Esophagus squamous epithelium (tissue), 5 donors: ENCODE results near the gene EPHA3. TPM values are rescaled to one million over a fixed set of nuclear protein-coding genes. Genes with fewer than 3 reads are reported as not detected.

ENCODE experiments used
- DNase-seq: peaks from one replicate; lab custom pipeline; 2025; lab: John Stamatoyannopoulos, UW
- H3K27ac ChIP-seq, 4 donors: fragments of 200-600 bp; sonication (generic); one replicate each; pipeline ENCODE4 v1.5.1; 2016 to 2019; ENCODE audit warnings: mild to moderate bottlenecking in 1 of 4
- H3K27me3 ChIP-seq, 4 donors: fragments of 200-600 bp; sonication (generic); 1 replicate in 3 of 4; 2 replicates in 1 of 4; pipeline versions ENCODE4 v1.5.1 to v1.6.0; 2017 to 2021; ENCODE audit warnings: antibody characterized with exemption in 1 of 4
- H3K36me3 ChIP-seq, 3 donors: fragments of 200-600 bp; sonication (generic); one replicate each; pipeline ENCODE4 v1.5.1; 2016 to 2019
- H3K4me1 ChIP-seq, 3 donors: fragments of 200-600 bp; sonication (generic); one replicate each; pipeline ENCODE4 v1.5.1; 2017 to 2019
- H3K4me3 ChIP-seq, 4 donors: fragments of 200-600 bp; sonication (generic); 1 replicate in 3 of 4; 2 replicates in 1 of 4; pipeline ENCODE4 v1.5.1; 2016 to 2019; ENCODE audit warnings: mild to moderate bottlenecking in 2 of 4, moderate library complexity in 1 of 4
- H3K9me3 ChIP-seq, 3 donors: fragments of 200-600 bp; sonication (generic); one replicate each; pipeline ENCODE4 v1.5.1; 2016 to 2019
- CTCF ChIP-seq, 6 experiments: fragments of 450-650 bp in 4 of 6; fragments of 200-600 bp in 2 of 6; sonication (generic) in 2 of 6; IDR thresholded peaks; one replicate each; pipeline ENCODE4 v1.5.1; 2016 to 2019; ENCODE audit warnings: antibody characterized with exemption in 6 of 6, mild to moderate bottlenecking in 4 of 6, moderate library complexity in 4 of 6
- POLR2A ChIP-seq, 4 donors: fragments of 450-650 bp; IDR thresholded peaks; one replicate each; pipeline ENCODE4 v1.6.1; 2017; ENCODE audit warnings: antibody characterized with exemption in 4 of 4, mild to moderate bottlenecking in 4 of 4, moderate library complexity in 3 of 4
- WGBS, 2 donors: methylation state at CpG; one replicate each; pipeline ENCODE4 v1.1.5; 2018; 5-methylcytosine and 5-hydroxymethylcytosine counted together
- intact Hi-C: fragments of 100-400 bp; cut with DNase I; formaldehyde crosslinking; loops from one replicate; pipeline ENCODE4 v1.15.0; 2022
- total RNA-seq, 4 donors: library from RNA; depleted of rRNA; stranded (reverse); fragments of >200 nt; gene quantifications; one replicate each; pipeline ENCODE4 v1.1.0, GENCODE V29; 2016
- donor health status: DM: yes; HTN: yes; CAD: no.

EPHA3 gene
- total RNA-seq, 4 donors from 2014 or later, result 0.38 to 3.6 (median 1.4) TPM

GRCh38 chr3:89113344-89113743, 5.9 kb downstream of the EPHA3 start:
- Histone ChIP-seq H3K4me3 (no peak overlapping the region), H3K9me3 (no peaks in the 10 kb centered on the region), H3K4me1 (peaks cover 0 to 14% (median 0%) of the 10 kb centered on the region in 3 donors), H3K27me3 (peaks cover 0 to 31% (median 0%) of the 10 kb centered on the region in 4 donors), H3K27ac (no peak overlapping the region), H3K36me3 (no peaks in the 10 kb centered on the region)
- no peak for DNase-seq
- no peak for TF ChIP-seq CTCF (IDR thresholded peaks at IDR 0.05)
- TF ChIP-seq POLR2A (IDR thresholded peaks at IDR 0.05), result no peak
- intact Hi-C loops, result no loop called here
- WGBS, 2 donors, result 69 to 73% methylated on average over 4 of the region's 4 CpGs

GRCh38 chr3:89113893-89114840, 6.7 kb downstream of the EPHA3 start:
- WGBS, 2 donors, result 6 to 18% methylated on average over 12 to 16 of the region's 42 CpGs
- intact Hi-C loops, result no loop called here
- Histone ChIP-seq H3K4me1 (peaks cover 0 to 14% (median 0%) of the 10 kb centered on the region in 3 donors), H3K27ac (peak overlapping the region in 2 of 4 donors; percentile 51 to 74), H3K4me3 (peak overlapping the region; percentile 25 to 69 (median 47)), H3K9me3 (no peaks in the 10 kb centered on the region), H3K27me3 (peaks cover 0 to 25% (median 0%) of the 10 kb centered on the region in 4 donors), H3K36me3 (no peaks in the 10 kb centered on the region)
- no peak for DNase-seq
- TF ChIP-seq POLR2A (IDR thresholded peaks at IDR 0.05) (no peak), CTCF (IDR thresholded peaks at IDR 0.05) (peak; percentile 36 to 57 (median 52))

- H3K4me3 ChIP-seq, result peak overlapping the region; percentile 25 to 69 (median 47)
- WGBS, 2 donors, result 19 to 29% methylated on average over 4 to 5 of the region's 13 CpGs
- intact Hi-C loops, result no loop called here
Measured at GRCh38 chr3:89114841-89115223, 7.4 kb downstream of the EPHA3 start.

GRCh38 chr3:89116476-89116875, 9.1 kb downstream of the EPHA3 start:
- Histone ChIP-seq H3K9me3 (no peaks in the 10 kb centered on the region), H3K27ac (no peak overlapping the region), H3K27me3 (peaks cover 0 to 25% (median 0%) of the 10 kb centered on the region in 4 donors), H3K4me3 (no peak overlapping the region), H3K36me3 (no peaks in the 10 kb centered on the region), H3K4me1 (peaks cover 0 to 14% (median 0%) of the 10 kb centered on the region in 3 donors)
- intact Hi-C loops, result no loop called here
- no peak for DNase-seq
- no peak for TF ChIP-seq POLR2A (IDR thresholded peaks at IDR 0.05)
- TF ChIP-seq CTCF (IDR thresholded peaks at IDR 0.05), result no peak

More at GRCh38 chr3:89114841-89115223, 7.4 kb downstream of the EPHA3 start:
- H3K9me3 ChIP-seq, result no peaks in the 10 kb centered on the region
- H3K4me1 ChIP-seq, result peaks cover 0 to 14% (median 0%) of the 10 kb centered on the region in 3 donors
- DNase-seq, result no peak
- no peaks in the 10 kb centered on the region for H3K36me3 ChIP-seq
- peak in 1 of 6 experiments; percentile 11 for TF ChIP-seq CTCF (IDR thresholded peaks at IDR 0.05)
- no peak for TF ChIP-seq POLR2A (IDR thresholded peaks at IDR 0.05)
- peaks cover 0 to 25% (median 0%) of the 10 kb centered on the region in 4 donors for H3K27me3 ChIP-seq
- H3K27ac ChIP-seq, result peak overlapping the region in 2 of 4 donors; percentile 51 to 74

- no peak overlapping the region for H3K27ac ChIP-seq
- no peaks in the 10 kb centered on the region for H3K27me3 ChIP-seq
- H3K4me1 ChIP-seq, result no peaks in the 10 kb centered on the region
- no peaks in the 10 kb centered on the region for H3K36me3 ChIP-seq
- H3K4me3 ChIP-seq, result no peak overlapping the region
- DNase-seq, result no peak
- H3K9me3 ChIP-seq, result no peaks in the 10 kb centered on the region
- WGBS, 2 donors, result 65% methylated on average over 2 of the region's 2 CpGs
- intact Hi-C loops, result no loop called here
- no peak for TF ChIP-seq POLR2A (IDR thresholded peaks at IDR 0.05)
- no peak for TF ChIP-seq CTCF (IDR thresholded peaks at IDR 0.05)
Measured at GRCh38 chr3:89138048-89138447, 30.6 kb downstream of the EPHA3 start.
